ENCODE data around the gene ADARB2. TPM values are rescaled to one million over a fixed set of nuclear protein-coding genes. Genes with fewer than 3 reads are reported as not detected.

The ADARB2 gene
- total RNA-seq, 1 experiment from 2014 or later: not detected

- no peaks in the 10 kb centered on the region for H3K9me3 Mint-ChIP-seq (ENCODE audit: low read depth, unreplicated experiment)
- H3K4me3 Mint-ChIP-seq (ENCODE audit: low read depth, unreplicated experiment): no peak overlapping the region
- H3K36me3 Mint-ChIP-seq (ENCODE audit: insufficient read depth, unreplicated experiment): peaks cover 17% of the 10 kb centered on the region
- intact Hi-C loops (cut with micrococcal nuclease; ENCODE audit: unreplicated experiment): no loop called here
- TF ChIP-seq CTCF (IDR thresholded peaks at IDR 0.05; ENCODE audit: unreplicated experiment): no peak
- no peaks in the 10 kb centered on the region for H3K4me1 Mint-ChIP-seq (ENCODE audit: low read depth, unreplicated experiment)
- H3K27me3 Mint-ChIP-seq (ENCODE audit: unreplicated experiment): no peaks in the 10 kb centered on the region
- DNase-seq: no peak
- no peak overlapping the region for H3K27ac Mint-ChIP-seq (ENCODE audit: unreplicated experiment)
- no TSS peak for BruUV-seq (replicated peaks)
- CTCF ChIA-PET: no interaction called here
These were observed 607.1 kb downstream of the ADARB2 start for GRCh38 chr10:1130226-1130625.

- CTCF ChIA-PET: no interaction called here
- H3K27me3 Mint-ChIP-seq (ENCODE audit: unreplicated experiment): no peaks in the 10 kb centered on the region
- intact Hi-C loops (cut with micrococcal nuclease; ENCODE audit: unreplicated experiment): no loop called here
- no peaks in the 10 kb centered on the region for H3K9me3 Mint-ChIP-seq (ENCODE audit: low read depth, unreplicated experiment)
- DNase-seq: no peak
- H3K4me3 Mint-ChIP-seq (ENCODE audit: low read depth, unreplicated experiment): no peak overlapping the region
- BruUV-seq (replicated peaks): no TSS peak
- H3K4me1 Mint-ChIP-seq (ENCODE audit: low read depth, unreplicated experiment): no peaks in the 10 kb centered on the region
- TF ChIP-seq CTCF (IDR thresholded peaks at IDR 0.05; ENCODE audit: unreplicated experiment): no peak
- H3K27ac Mint-ChIP-seq (ENCODE audit: unreplicated experiment): no peak overlapping the region
- peaks cover 15% of the 10 kb centered on the region for H3K36me3 Mint-ChIP-seq (ENCODE audit: insufficient read depth, unreplicated experiment)
These were observed 608.7 kb downstream of the ADARB2 start for GRCh38 chr10:1128649-1129048.

- H3K36me3 Mint-ChIP-seq (ENCODE audit: insufficient read depth, unreplicated experiment): peaks cover 13% of the 10 kb centered on the region
- no TSS peak for BruUV-seq (replicated peaks)
These were observed 609.2 kb downstream of the ADARB2 start for GRCh38 chr10:1128115-1128514.

GRCh38 chr10:1127629-1128028 is 609.7 kb downstream of the ADARB2 start:
- Mint-ChIP-seq H3K4me1 (ENCODE audit: low read depth, unreplicated experiment) (no peaks in the 10 kb centered on the region), H3K9me3 (ENCODE audit: low read depth, unreplicated experiment) (no peaks in the 10 kb centered on the region), H3K36me3 (ENCODE audit: insufficient read depth, unreplicated experiment) (peaks cover 13% of the 10 kb centered on the region), H3K27ac (ENCODE audit: unreplicated experiment) (no peak overlapping the region), H3K4me3 (ENCODE audit: low read depth, unreplicated experiment) (no peak overlapping the region), H3K27me3 (ENCODE audit: unreplicated experiment) (no peaks in the 10 kb centered on the region)
- intact Hi-C loops (cut with micrococcal nuclease; ENCODE audit: unreplicated experiment): no loop called here
- CTCF ChIA-PET: no interaction called here
- no peak for DNase-seq
- TF ChIP-seq CTCF (IDR thresholded peaks at IDR 0.05; ENCODE audit: unreplicated experiment): no peak
- no TSS peak for BruUV-seq (replicated peaks)

More at GRCh38 chr10:1128115-1128514, 609.2 kb downstream of the ADARB2 start:
- Mint-ChIP-seq H3K4me3 (ENCODE audit: low read depth, unreplicated experiment) (no peak overlapping the region), H3K27ac (ENCODE audit: unreplicated experiment) (no peak overlapping the region), H3K9me3 (ENCODE audit: low read depth, unreplicated experiment) (no peaks in the 10 kb centered on the region), H3K27me3 (ENCODE audit: unreplicated experiment) (no peaks in the 10 kb centered on the region), H3K4me1 (ENCODE audit: low read depth, unreplicated experiment) (no peaks in the 10 kb centered on the region)
- CTCF ChIA-PET: no interaction called here
- no peak for DNase-seq
- no peak for TF ChIP-seq CTCF (IDR thresholded peaks at IDR 0.05; ENCODE audit: unreplicated experiment)
- intact Hi-C loops (cut with micrococcal nuclease; ENCODE audit: unreplicated experiment): no loop called here

All from Calu3 (cell line).